ENCODE results near the gene CBR1.

The CBR1 gene

DNA sequence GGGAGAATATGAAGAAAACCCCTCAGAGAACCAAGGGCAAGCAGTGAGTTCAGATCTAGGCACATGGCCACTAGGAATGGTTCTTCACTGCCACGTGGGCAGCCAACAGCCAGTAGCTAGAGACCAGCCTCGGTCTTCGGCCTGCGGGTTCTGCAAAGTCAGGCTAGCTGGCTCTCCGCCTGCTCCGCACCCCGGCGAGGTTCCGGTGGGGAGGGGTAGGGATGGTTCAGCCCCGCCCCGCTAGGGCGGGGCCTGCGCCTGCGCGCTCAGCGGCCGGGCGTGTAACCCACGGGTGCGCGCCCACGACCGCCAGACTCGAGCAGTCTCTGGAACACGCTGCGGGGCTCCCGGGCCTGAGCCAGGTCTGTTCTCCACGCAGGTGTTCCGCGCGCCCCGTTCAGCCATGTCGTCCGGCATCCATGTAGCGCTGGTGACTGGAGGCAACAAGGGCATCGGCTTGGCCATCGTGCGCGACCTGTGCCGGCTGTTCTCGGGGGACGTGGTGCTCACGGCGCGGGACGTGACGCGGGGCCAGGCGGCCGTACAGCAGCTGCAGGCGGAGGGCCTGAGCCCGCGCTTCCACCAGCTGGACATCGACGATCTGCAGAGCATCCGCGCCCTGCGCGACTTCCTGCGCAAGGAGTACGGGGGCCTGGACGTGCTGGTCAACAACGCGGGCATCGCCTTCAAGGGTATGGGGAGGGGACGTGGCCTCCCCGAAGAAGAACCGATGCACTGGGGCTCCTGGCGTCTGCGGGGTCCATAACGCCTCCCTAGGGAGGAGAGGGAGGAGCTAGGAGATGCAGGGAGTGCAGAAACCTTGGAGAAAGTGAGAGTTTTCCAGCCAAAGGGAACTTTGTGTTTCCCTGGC, at the start of gene CBR1:
Gene CBR1, plus strand, starts transcription at position 312 of the 871 bp plus-strand sequence. Its CDS starts 92 bp downstream, at position 404.
- DNase-seq, result peak; percentile 86

DNA sequence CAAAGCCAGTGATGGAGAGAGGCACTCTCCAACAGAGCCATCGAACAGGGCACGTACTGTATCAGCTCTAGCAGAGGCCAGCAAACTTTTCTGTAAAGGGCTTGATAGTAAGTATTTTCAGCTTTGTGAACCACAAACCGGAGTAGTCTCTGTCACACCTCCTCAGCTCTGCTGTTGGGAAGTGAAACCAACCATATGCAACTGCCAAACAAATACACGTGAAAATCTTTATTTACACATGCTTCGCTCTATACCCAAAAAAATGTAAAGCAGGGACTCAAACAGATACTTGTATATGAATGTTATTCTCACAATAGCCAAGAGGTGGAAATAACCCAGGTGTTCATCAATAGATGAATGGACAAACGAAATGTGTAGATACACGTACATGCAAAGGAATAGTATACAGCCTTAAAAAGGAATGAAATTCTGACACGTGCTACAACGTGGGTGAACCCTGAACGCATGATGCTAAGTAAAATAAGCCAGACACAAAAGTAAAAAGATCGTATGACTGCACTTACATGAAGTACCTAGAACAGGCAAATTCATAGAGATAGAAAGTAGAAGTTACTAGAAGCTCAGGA, 48.5 kb upstream of the CBR1 start:
- DNase-seq, result no peak

DNA sequence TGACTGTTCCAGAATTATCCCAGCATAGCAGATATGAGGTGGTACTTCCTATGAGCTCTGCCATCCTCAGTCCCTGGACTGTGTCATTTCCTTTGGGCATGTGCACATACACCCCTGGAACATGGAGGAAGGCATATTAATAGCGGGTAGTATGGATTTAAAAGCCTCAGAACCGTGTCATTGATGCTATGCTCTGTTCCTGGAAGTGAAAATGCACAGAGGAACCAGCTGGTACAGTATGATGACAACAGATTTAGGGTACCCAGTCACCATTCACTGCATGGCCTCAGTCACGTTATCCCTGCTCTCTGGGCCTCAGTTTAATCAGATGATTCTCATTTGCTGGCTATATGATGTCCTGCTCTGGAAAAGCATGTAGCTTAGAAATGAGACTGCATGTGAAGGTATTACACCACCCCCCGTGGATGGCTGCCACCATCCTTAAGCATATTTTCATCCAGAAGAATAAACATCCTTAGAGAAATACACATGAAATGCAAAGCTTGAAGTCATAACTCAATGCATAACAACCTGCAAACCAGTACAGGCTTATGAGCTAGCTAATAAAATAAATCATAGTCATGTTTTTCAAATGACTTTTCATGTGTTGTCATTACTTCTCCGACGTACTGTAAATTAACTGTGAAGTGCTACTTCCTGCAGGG, 47.3 kb upstream of the CBR1 start:
- no peak for DNase-seq

DNA sequence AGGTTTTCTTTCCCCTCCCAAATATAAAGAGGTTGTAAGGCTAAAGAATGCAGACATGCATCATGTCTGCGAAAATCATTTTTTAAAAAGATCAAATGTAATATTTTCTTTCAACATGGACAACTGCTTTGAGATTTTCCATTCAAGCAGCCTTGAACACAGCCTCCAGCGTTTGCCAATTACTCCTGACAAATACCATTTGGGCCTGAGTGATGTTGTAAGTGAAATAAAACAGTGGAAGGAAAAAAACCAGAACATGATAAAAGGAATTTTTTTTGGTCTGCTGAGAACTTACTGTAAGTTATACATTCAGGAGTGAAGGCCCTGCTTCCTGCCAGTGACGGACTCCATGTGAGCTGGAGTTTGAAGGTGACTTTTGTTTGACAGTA, 46.7 kb upstream of the CBR1 start:
- DNase-seq, result no peak

DNA sequence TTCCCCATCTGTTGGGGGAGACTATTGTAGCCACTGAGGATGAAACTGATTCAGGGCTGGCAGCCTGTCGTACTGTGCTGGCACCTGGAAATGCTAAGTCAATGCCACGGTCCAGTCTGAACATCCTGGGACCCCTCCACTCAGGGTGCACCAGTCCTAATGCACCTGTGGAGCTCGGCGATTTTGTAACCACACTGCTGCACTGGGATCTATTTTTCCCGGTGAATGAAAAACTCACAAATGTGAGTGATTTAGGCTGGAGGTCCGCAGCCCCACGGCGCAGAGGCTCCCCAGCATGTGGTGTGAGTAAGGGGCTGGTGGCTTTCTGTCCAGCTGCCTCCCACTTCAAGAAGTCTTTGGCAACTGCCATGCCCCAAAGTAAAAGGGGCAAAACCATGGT, 45.0 kb upstream of the CBR1 start:
- no peak for DNase-seq

DNA sequence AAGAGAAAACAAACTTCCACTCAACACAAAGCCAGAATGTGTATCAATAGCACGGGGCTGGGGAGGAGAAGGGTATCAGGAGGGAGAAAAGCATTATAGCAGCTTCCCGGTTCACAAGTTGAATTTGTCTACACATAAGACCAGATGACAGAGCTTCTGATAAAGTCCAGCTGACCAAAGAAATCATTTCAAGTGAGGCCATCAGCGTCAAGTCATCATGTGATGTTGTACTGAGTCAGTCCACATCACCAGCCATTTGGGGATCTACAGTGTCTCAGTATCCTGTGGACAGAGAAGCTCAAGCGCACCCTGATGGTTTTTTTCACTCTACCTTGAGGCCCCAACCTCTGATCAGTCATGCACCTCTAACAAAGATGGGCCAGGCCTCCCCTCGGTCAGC, 42.5 kb upstream of the CBR1 start:
- DNase-seq, result no peak

DNA sequence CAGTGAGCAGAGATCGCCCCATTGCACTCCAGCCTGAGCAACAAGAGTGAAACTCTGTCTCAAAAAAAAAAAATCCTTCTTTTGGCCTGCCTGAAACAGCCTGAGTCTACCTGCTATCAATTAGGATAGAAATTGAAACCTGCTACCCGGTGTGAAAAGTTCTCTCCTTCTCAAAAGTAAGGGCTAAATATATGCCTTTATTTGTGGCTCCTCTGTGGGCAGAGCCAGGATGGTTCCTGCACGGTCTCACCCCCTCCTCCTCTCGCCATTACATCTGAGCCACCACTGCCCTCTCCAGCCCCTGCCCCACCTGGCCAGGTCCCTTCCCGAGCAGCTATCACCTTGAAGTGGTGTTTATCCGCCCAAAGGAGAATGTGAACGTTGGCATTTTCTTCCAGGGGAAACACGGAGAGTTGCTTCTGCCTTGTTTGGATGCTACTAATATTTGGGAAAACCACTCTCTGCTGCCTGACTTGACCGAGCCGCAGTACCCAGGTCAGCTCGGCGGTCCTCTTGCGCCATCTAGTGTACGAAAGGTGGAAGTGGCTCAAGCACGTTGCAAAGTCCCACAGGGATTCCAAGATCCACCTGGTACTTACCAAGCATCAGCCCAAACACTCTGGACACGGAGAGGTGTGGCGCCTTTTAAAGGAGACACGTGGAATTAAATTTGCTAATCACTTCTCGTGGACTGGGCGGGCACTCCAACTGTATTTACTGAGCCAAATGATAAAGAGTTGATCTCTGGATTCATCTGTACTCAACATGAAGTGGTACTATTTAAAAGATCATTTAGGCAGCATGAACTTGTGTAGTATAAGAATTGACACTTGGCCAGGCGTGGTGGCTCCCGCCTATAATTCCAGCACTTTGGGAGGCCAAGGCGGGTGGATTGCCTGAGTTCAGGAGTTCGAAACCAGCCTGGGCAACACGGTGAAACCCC, 41.4 kb upstream of the CBR1 start:
- DNase-seq, result peak; percentile 76

DNA sequence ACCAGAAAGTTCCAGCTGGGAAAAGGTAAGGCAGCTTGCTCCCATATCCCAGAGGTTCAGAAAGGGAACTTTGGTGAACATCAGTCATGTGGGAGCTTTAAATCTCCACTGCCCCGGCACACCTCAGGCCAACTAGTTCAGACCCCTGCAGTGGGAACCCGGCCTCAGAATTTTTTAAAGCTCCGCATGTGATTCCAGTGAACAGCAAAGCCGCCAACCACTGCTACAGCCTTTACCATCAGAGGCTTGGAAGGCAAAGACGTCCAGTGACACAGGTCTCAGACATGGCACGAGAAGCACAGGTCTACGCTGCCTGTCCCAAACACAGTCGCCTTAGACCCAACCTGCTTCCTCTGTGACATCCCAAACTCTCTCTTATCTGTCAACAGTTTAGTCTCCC, 40.5 kb upstream of the CBR1 start:
- DNase-seq, result no peak

DNA sequence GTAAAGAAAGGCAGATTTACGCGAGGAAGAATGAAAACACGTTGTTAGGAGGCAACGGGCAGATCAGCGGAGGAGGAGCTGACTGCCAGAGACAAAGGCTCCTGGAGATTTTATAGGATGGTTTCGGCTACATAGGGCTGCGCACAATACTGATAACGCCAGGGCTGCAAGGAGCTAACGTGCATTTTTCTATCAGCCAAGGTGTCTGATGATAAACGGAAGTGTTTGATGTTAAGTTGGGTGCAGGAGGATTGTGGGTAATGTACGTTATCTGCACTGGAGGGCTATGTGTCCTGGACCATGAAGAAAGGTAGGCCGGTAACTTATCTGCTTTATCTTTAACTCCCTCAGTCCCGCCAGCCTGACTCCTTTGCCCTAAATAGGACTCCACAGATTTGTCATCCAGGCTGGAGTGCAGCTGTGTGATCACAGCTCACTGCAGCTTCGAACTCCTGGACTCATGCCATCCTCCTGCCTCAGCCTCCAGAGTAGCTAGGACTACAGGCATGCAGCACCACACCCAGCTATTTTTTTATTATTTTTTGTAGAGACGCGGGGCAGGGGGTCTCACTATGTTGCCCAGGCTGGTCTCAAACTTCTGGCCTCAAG, 39.1 kb upstream of the CBR1 start:
- DNase-seq, result no peak

DNA sequence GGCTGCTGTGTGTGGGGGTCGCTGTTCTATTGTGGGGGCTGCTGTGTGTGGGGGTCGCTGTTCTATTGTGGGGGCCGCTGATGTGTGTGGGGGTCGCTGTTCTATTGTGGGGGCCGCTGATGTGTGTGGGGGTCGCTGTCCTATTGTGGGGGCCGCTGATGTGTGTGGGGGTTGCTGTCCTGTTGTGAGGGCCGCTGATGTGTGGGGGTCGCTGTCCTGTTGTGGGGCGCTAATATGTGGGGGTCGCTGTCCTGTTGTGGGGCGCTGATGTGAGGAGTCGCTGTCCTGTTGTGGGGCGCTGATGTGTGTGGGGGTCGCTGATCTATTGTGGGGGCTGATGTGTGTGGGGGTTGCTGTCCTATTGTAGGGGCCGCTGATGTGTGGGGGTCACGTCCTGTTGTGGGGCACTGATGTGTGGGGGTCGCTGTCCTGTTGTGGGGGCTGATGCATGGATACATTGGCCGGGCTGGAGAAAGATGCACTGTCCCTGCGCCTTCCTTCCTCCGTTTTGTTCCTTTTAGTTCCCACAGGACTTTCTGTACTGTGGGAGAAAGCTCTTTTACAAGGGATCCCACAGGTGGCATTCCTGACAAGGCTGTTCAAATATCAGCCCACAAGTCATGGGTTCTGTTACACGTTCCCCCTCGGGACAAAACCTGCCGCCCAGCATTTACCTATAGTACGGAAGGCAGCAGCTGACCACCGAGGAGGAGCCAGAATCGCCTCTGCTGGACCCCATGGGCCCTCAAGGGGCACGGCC, 37.0 kb upstream of the CBR1 start:
- no peak for DNase-seq

DNA sequence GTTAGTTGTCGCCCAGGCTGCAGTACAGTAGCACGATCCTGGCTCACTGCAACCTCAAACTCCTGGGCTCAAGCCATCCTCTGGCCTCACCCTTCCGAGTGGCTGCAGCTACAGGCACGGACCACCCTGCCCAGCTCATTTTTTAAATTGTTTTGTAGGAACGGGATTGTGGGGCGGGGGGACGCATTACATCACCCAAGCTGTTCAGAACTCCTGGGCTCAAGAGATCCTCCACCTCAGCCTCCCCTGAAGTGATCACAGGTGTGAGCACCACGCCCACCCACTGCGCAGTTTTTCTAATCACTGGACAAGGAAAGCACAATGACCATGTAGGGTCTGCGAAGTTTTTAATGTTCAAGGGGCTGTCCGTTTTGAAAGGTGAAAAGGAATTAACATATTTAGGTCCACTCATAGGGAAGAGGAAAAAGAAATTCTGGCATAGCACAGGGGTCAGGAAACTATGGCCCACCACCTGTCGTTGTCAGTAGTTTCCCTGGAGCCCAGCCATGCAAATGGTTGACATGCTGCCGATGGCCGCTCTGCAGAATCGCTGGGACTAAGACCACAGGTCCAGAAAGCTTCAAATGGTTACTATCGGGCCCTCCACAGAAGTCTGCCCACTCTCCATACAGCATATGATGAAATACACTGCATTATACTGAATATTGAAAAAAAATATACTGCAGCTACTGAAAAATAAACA, 35.5 kb upstream of the CBR1 start:
- DNase-seq, result no peak

DNA sequence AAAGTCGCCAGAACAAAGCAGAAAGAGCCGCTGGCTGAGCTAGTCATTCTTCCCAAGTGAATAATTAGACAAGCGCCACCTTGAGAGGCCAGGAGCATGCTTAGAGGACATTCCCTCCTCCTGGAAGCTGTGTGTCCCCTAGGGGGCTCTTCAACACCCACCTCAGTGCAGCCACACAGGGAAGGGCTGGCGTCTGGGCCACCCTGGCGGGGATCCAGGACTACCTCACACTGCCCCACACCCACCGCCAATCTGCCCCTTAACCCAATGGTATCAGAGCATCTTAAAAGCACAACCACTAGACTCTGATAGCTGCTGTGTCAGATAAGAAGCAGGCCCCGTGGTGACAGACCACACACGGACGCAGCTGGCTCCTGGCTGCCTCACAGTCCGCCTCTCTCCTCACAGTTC, 34.4 kb upstream of the CBR1 start:
- DNase-seq, result peak; percentile 38

DNA sequence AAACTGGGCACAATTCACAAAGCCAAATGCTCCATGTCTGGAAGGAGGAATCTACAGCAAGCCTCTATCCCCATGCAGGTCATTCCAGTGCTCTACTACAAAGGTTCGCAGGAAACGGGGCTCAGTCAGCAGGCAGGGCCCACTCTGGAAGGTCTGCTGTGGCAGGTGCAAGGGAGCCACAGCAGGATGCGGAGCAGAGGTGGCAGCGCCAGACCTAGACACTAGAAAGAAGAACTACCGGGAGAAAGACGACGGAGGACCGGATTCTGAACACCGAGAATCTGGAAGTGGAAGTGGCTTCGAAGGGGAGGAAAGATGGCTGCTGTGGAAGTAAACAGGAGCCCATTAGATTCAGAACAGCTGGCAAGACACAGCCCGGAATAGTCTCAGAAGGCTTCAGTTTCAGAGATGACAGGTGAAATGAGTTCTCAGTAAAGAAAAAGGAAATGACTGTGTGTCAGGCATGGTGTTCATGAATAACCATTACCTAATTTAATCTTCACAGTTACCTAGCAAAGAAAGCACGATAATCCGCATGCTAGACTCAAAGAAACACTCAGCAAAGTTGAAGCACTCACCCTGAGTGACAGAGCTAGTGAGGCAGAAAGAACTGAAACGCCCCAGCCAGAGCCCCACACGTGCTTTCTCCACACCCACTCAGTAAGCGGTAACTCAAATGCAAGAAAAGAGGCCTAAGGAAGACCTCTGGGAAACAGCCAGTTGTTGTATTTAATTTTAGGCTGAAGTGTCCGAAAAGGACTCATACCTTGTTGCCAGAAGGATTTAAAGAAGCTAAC, 30.9 kb upstream of the CBR1 start:
- DNase-seq, result no peak

DNA sequence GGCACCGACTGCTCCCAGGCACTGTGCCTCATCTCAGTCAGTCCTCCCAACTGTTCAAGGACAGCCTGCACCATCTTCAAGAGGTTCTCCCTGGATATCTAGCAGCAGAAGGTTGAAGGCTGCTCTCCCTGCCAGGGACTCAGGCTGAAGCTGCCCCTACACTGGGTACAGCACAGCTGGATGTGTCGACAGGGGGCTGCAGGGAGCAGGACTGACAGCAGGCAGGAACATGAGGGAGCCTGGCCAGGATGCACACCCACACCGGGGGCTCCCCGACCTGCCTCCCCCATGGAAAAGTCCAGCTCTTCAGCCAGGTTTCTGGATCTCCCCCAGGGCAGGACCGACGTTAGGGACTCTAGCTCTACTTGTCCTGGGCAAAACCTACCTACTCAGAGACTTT, 30.0 kb upstream of the CBR1 start:
- DNase-seq, result no peak

DNA sequence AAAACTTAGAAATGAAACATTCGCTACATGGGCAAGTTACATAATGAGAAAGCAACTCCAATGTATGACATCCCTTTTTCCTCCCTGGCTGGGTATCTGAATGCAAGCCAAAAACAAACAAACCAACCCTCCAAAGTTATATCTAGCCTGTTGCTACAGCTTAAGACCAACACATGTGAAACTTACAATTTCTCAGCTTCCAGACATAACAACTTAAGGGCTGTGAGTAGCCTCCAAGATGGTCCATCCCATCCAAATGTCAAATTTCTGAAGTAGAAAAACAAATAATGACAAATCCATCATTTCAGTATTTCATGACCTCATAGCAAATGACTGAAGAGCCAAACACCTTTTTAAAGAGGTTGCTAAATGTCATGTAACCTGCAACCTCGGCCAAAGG, 29.4 kb upstream of the CBR1 start:
- no peak for DNase-seq

DNA sequence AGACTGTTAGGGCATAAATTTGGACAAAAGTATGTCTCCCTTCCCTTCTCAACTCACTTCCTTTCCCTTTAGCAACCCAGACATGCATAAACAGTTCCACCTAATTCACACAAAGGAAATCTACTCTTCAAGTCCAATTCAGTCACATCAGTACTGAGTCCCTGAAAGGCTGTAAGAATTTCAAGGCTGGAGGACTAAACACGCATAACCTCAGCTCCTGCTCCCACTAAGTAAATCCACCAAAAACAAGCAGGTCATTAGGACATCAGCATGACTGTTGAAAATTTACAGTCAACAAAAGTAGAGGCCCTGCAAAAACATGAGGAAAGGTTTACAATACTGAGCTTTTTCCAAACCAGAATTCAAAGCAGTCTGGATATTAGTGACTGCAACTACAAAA, 27.9 kb upstream of the CBR1 start:
- DNase-seq, result no peak

DNA sequence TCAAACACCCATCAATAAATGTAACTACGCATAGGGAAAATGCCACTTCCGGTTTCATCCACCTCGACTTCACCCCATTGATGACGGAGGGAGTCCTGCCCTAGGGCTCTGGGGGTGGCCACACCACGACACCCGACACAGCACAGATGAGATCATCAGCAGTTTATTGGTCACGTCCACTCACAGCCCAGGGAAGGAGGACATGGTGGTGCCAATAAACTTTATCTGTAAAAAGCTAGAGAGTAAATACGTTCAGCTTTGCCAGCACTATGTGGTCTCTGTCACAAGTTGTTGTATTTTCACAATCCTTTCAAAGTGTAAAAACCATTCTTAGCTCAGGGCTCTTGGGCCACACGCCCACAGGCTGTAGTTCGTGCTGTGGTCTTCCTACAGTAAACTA, 25.8 kb upstream of the CBR1 start:
- no peak for DNase-seq

DNA sequence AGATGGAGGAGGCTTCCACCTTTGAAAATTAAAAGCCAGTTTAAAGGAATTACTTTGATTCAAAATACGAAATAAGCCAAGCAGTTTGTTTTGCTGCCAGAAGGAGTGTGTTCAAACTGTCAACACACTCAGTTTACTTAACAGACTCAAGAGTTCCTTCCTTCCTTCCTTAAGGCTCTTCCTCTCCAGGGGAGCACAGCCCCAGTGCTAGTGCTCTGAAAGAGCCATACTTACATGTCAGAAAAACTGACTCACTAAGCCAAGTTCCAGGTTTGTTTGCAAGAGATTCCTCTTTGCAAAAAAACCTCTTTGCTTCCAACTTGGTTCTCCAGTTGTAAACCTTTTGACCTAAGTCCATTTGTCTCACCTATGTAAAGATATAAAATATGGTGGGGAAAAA, 23.8 kb upstream of the CBR1 start:
- DNase-seq, result no peak

DNA sequence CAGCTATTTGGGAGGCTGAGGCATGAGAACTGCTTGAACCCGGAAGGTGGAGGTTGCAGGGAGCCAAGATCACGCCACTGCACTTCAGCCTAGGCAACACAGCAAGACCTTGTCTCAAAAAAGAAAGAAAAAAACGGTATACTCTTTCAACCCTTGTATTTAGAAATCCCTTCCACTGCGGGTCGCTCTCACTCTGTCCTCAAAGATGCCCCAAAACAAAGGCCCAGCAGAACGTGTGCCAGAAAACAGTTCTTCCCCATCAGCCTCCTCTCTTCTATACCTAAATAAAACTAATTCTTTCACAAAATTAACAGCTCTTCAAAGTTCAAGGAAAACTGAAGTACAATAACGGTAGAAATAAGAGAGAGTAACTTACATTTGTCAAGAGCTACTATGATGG, 22.7 kb upstream of the CBR1 start:
- no peak for DNase-seq

DNA sequence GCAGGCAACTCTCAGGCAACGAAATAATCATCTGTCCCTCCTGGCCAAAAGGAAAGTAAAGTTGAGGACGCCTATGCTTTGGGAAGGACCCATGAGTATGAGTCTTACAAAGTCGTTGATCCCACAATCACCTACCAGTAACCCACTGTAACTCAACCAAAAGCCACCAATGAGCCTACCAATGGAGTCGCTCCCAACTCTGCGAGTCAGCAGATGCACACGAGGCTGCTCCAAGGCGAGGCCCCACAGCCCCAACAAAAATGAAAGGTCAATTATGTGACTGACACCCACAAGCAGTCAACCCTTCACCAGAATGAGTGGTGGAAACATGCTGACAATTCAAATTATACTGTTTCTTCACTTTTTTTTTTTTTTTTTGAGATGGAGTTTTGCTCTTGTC, 21.5 kb upstream of the CBR1 start:
- no peak for DNase-seq
